B cell (primary cell): ENCODE results near the gene ELL. TPM values are rescaled to one million over a fixed set of nuclear protein-coding genes. Genes with fewer than 3 reads are reported as not detected.

ENCODE experiments used
- ATAC-seq: fragments of 200-7000 bp; cut with Tn5 transposase; one replicate; pipeline ENCODE4 v1.10.0; 2021; ENCODE audit warnings: low read depth, mild to moderate bottlenecking, moderate number of reproducible peaks, moderate library complexity
- CTCF ChIA-PET: fragments of 350-600 bp; sonication (Branson Sonifier 250); formaldehyde crosslinking; loops from one replicate; lab custom pipeline; 2021; ENCODE audit warnings: antibody characterized with exemption, inconsistent platforms; lab: Charles Lee
- POLR2A ChIA-PET: fragments of 350-600 bp; sonication (Branson Sonifier 250); formaldehyde crosslinking; loops from one replicate; lab custom pipeline; 2021; ENCODE audit warnings: antibody characterized with exemption; lab: Charles Lee
- DNase-seq: peaks from one replicate; pipeline ENCODE4 v3.0.0; 2013
- H2AFZ ChIP-seq: 2 replicates; pipeline ENCODE4 v1.6.1; 2012; ENCODE audit warnings: mild to moderate bottlenecking, low read depth, low read length; ENCODE audit not compliant: insufficient read depth, poor library complexity, severe bottlenecking
- H3K27ac ChIP-seq, 2 donors: 1 replicate in 1 of 2; 2 replicates in 1 of 2; pipeline ENCODE4 v1.5.1; 2012 to 2013; ENCODE audit warnings: low read length in 2 of 2, mild to moderate bottlenecking in 2 of 2, moderate library complexity in 1 of 2
- H3K27me3 ChIP-seq, 4 experiments: fragments of 200-600 bp in 1 of 4; sonication (generic) in 1 of 4; replicated peaks in 1 of 4; 1 replicate in 2 of 4; 2 replicates in 2 of 4; pipeline versions ENCODE4 v1.6.1 to v1.7.0; 2013 to 2016; ENCODE audit warnings: low read length in 3 of 4, mild to moderate bottlenecking in 2 of 4, mixed read lengths in 1 of 4, moderate library complexity in 1 of 4; ENCODE audit not compliant: insufficient read depth in 4 of 4, control insufficient read depth in 3 of 4; ENCODE audit errors: control extremely low read depth in 1 of 4
- H3K36me3 ChIP-seq, 2 experiments: replicated peaks in 1 of 2; 1 replicate in 1 of 2; 2 replicates in 1 of 2; pipeline versions ENCODE4 v1.6.1 to v1.7.1; 2013; ENCODE audit warnings: low read length in 1 of 2; ENCODE audit not compliant: insufficient read depth in 2 of 2, control insufficient read depth in 1 of 2; ENCODE audit errors: control extremely low read depth in 1 of 2, extremely low read depth in 1 of 2
- H3K4me1 ChIP-seq, 2 donors: fragments of 200-600 bp in 1 of 2; sonication (generic) in 1 of 2; 1 replicate in 1 of 2; 2 replicates in 1 of 2; pipeline versions ENCODE4 v1.5.1 to v1.6.1; 2013 to 2017; ENCODE audit warnings: low read length in 2 of 2; ENCODE audit not compliant: control insufficient read depth in 2 of 2, insufficient read depth in 2 of 2
- H3K4me2 ChIP-seq: replicated peaks from 2 replicates; pipeline ENCODE3; 2012; ENCODE audit warnings: mild to moderate bottlenecking, low read depth, low read length; ENCODE audit not compliant: poor library complexity, severe bottlenecking
- H3K4me3 ChIP-seq, 5 experiments: fragments of 200-600 bp in 1 of 5; sonication (generic) in 1 of 5; 1 replicate in 3 of 5; 2 replicates in 2 of 5; pipeline versions ENCODE4 v1.5.1 to v1.7.0; 2011 to 2016; ENCODE audit warnings: low read length in 4 of 5, mild to moderate bottlenecking in 4 of 5, low read depth in 2 of 5, control low read depth in 1 of 5, moderate library complexity in 1 of 5; ENCODE audit not compliant: insufficient read depth in 1 of 5; ENCODE audit errors: control extremely low read depth in 1 of 5, extremely low read depth in 1 of 5
- H3K79me2 ChIP-seq: fragments of 200-600 bp; sonication (generic); one replicate; pipeline ENCODE4 v1.6.0; 2016; ENCODE audit warnings: low read length; ENCODE audit not compliant: control insufficient read depth, insufficient read depth
- H3K9ac ChIP-seq: fragments of 200-600 bp; sonication (generic); 2 replicates; pipeline ENCODE4 v1.6.1; 2017; ENCODE audit warnings: mild to moderate bottlenecking, low read length, moderate library complexity
- H3K9me3 ChIP-seq, 3 donors: one replicate each; pipeline versions ENCODE4 v1.6.1 to v1.7.1; 2013; ENCODE audit warnings: low read length in 2 of 3; ENCODE audit not compliant: control insufficient read depth in 2 of 3, insufficient read depth in 1 of 3; ENCODE audit errors: control extremely low read depth in 1 of 3
- H4K20me1 ChIP-seq: 2 replicates; pipeline ENCODE4 v1.6.0; 2012; ENCODE audit warnings: mild to moderate bottlenecking, low read length; ENCODE audit not compliant: insufficient read depth, control insufficient read depth, poor library complexity, severe bottlenecking
- H3K27ac Mint-ChIP-seq: one replicate; pipeline ENCODE4 v1.8.0; 2021; ENCODE audit warnings: mixed read lengths
- H3K27me3 Mint-ChIP-seq: one replicate; pipeline ENCODE4 v1.8.0; 2021; ENCODE audit warnings: mixed read lengths
- H3K4me1 Mint-ChIP-seq: one replicate; pipeline ENCODE4 v1.8.0; 2021; ENCODE audit warnings: mixed read lengths
- H3K4me3 Mint-ChIP-seq: one replicate; pipeline ENCODE4 v1.8.0; 2021; ENCODE audit warnings: mixed read lengths
- H3K9me3 Mint-ChIP-seq: one replicate; pipeline ENCODE4 v1.8.0; 2022; ENCODE audit warnings: mixed read lengths; ENCODE audit not compliant: insufficient read depth
- CTCF ChIP-seq: fragments of 200-600 bp; IDR thresholded peaks from one replicate; pipeline ENCODE4 v1.8.0; 2022; ENCODE audit warnings: antibody characterized with exemption, mild to moderate bottlenecking
- EZH2 ChIP-seq: IDR thresholded peaks from 2 replicates; pipeline ENCODE4 v1.6.1; 2012; ENCODE audit warnings: borderline replicate concordance, low read depth, mild to moderate bottlenecking, moderate library complexity, low read length; ENCODE audit not compliant: insufficient read depth, poor library complexity, severe bottlenecking
- WGBS: methylation state at CpG from one replicate; pipeline ENCODE4 v1.1.5; 2013; ENCODE audit warnings: missing lambda C conversion rate; ENCODE audit not compliant: insufficient coverage; 5-methylcytosine and 5-hydroxymethylcytosine counted together
- intact Hi-C: fragments of 100-400 bp; cut with micrococcal nuclease; formaldehyde crosslinking; loops from one replicate; pipeline ENCODE4 v1.10.0; 2022
- polyA plus RNA-seq: library from polyadenylated mRNA; depleted of rRNA; stranded (reverse); fragments of >200 nt; gene quantifications from 2 replicates; pipeline ENCODE4 v1.2.3, GENCODE V29; 2012
- total RNA-seq, 2 donors: library from RNA; stranded (reverse); fragments of 120-200 nt in 1 of 2; gene quantifications; 1 replicate in 1 of 2; 2 replicates in 1 of 2; pipeline versions ENCODE4 v1.2.3 to v1.2.4, GENCODE V29; 2013 to 2022

Gene ELL
- total and polyA plus RNA-seq, 2 donors (not counting 1 experiment from before 2014, with no cell fraction given), result 21.2 to 31.4 TPM

GRCh38 chr19:18533058-18533457, 11.2 kb upstream of the ELL start:
- no peak overlapping the region for H3K4me3 Mint-ChIP-seq
- H3K4me1 Mint-ChIP-seq, result no peaks in the 10 kb centered on the region
- H3K9ac ChIP-seq, result no peak overlapping the region
- H3K4me1 ChIP-seq, result no peaks in the 10 kb centered on the region
- H3K27me3 Mint-ChIP-seq, result no peaks in the 10 kb centered on the region
- H4K20me1 ChIP-seq, result no peaks in the 10 kb centered on the region
- no peak for ATAC-seq
- ChIA-PET CTCF (no interaction called here), POLR2A (no interaction called here)
- intact Hi-C loops, result no loop called here
- no peaks in the 10 kb centered on the region for H3K79me2 ChIP-seq
- peaks cover 8 to 40% of the 10 kb centered on the region in 2 experiments for H3K36me3 ChIP-seq
- no peak overlapping the region for H3K27ac ChIP-seq
- 99% methylated on average over 4 of the region's 4 CpGs for WGBS
- H3K27me3 ChIP-seq, result no peaks in the 10 kb centered on the region
- TF ChIP-seq CTCF (no peak), EZH2 (no peak)
- no peak overlapping the region for H2AFZ ChIP-seq
- H3K4me2 ChIP-seq, result no peak overlapping the region
- H3K27ac Mint-ChIP-seq, result no peak overlapping the region
- H3K4me3 ChIP-seq, result no peak overlapping the region
- no peak for DNase-seq
- H3K9me3 Mint-ChIP-seq, result no peaks in the 10 kb centered on the region
- H3K9me3 ChIP-seq, result peaks cover 0 to 3% (median 0%) of the 10 kb centered on the region in 3 donors

GRCh38 chr19:18532168-18532890, 10.5 kb upstream of the ELL start:
- Histone ChIP-seq H3K27me3 (no peaks in the 10 kb centered on the region), H3K9ac (no peak overlapping the region), H2AFZ (no peak overlapping the region), H4K20me1 (no peaks in the 10 kb centered on the region), H3K9me3 (peaks cover 0 to 3% (median 0%) of the 10 kb centered on the region in 3 donors), H3K4me1 (no peaks in the 10 kb centered on the region), H3K79me2 (no peaks in the 10 kb centered on the region), H3K27ac (no peak overlapping the region), H3K36me3 (peaks cover 8 to 33% of the 10 kb centered on the region in 2 experiments), H3K4me2 (no peak overlapping the region), H3K4me3 (no peak overlapping the region)
- CTCF ChIA-PET, result no interaction called here
- Mint-ChIP-seq H3K4me3 (no peak overlapping the region), H3K4me1 (no peaks in the 10 kb centered on the region), H3K9me3 (no peaks in the 10 kb centered on the region), H3K27me3 (no peaks in the 10 kb centered on the region), H3K27ac (no peak overlapping the region)
- ATAC-seq (no peak), DNase-seq (no peak)
- TF ChIP-seq EZH2 (no peak), CTCF (no peak)
- intact Hi-C loops, result no loop called here
- POLR2A ChIA-PET, result no interaction called here
- WGBS, result 98% methylated on average over 21 of the region's 22 CpGs
